NCI-H2196 treated with DMSO at 0.1 percent for 48 hours (cell line): ENCODE results near the gene AGBL5.

Source experiments
- DNase-seq: peaks from one replicate; lab custom pipeline; 2025; ENCODE audit not compliant: unreplicated experiment; lab: John Stamatoyannopoulos, UW

Gene AGBL5

GRCh38 chr2:27050281-27050995, 1.0 kb upstream of the AGBL5 start:
- DNase-seq = peak; percentile 90

- no peak for DNase-seq
Observed at GRCh38 chr2:27051902-27052645, 606 bp downstream of the AGBL5 start.

- DNase-seq = no peak
Observed at GRCh38 chr2:27053321-27053720, 1.9 kb downstream of the AGBL5 start.

GRCh38 chr2:27053776-27054175, 2.3 kb downstream of the AGBL5 start:
- DNase-seq = no peak

- no peak for DNase-seq
Observed at GRCh38 chr2:27054721-27055120, 3.3 kb downstream of the AGBL5 start.

GRCh38 chr2:27057184-27057583, 5.7 kb downstream of the AGBL5 start:
- DNase-seq = no peak

GRCh38 chr2:27058210-27058609, 6.7 kb downstream of the AGBL5 start:
- no peak for DNase-seq

GRCh38 chr2:27059141-27059820, 7.8 kb downstream of the AGBL5 start:
- no peak for DNase-seq

- DNase-seq = no peak
Observed at GRCh38 chr2:27060323-27060722, 8.9 kb downstream of the AGBL5 start.

GRCh38 chr2:27065128-27065527, 13.7 kb downstream of the AGBL5 start:
- no peak for DNase-seq

- no peak for DNase-seq
Observed at GRCh38 chr2:27067385-27067784, 15.9 kb downstream of the AGBL5 start.

GRCh38 chr2:27069436-27069835, 18.0 kb downstream of the AGBL5 start:
- no peak for DNase-seq

GRCh38 chr2:27069961-27070618, 18.6 kb downstream of the AGBL5 start:
- DNase-seq = no peak

GRCh38 chr2:27070653-27071276, 19.3 kb downstream of the AGBL5 start:
- no peak for DNase-seq

GRCh38 chr2:27071277-27071989, 20.0 kb downstream of the AGBL5 start, which contains the start of gene OST4:
Gene OST4, minus strand, starts transcription at chr2:27071654.
- peak; percentile 80 for DNase-seq

- no peak for DNase-seq
Observed at GRCh38 chr2:27071990-27072830, 20.7 kb downstream of the AGBL5 start.

GRCh38 chr2:27072920-27073319, 21.5 kb downstream of the AGBL5 start:
- no peak for DNase-seq

- no peak for DNase-seq
Observed at GRCh38 chr2:27073782-27074181, 22.3 kb downstream of the AGBL5 start.
